ENCODE results near the gene SIX3.

SIX3 gene

GRCh38 chr2:44975571-44976450 is 34.3 kb downstream of the SIX3 start:
- Mint-ChIP-seq H3K36me3 (no peaks in the 10 kb centered on the region), H3K27ac (no peak overlapping the region), H3K4me1 (peaks cover 9% of the 10 kb centered on the region), H3K9me3 (no peaks in the 10 kb centered on the region), H3K4me3 (no peak overlapping the region)
- ATAC-seq, result no peak
- no peak for DNase-seq (ENCODE audit: low spot score in 2 of 2)

DNA sequence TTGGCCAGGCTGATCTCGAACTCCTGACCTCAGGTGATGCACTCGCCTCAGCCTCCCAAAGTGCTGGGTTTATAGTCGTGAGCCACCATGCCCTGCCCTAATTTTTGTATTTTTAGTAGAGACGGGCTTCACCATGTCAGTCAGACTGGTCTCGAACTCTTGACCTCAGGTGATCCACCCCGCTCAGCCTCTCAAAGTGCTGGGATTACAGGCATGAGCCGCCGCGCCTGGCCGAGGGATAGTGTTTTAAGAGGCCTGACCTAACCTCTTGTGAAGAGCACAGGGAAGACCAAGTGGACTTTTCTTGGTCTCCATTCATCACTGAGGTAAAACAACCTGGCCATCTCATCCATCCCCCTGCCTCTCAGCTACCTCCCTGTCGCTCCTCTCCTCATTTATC is 38.1 kb downstream of the SIX3 start:
- no peak for ATAC-seq
- no peaks in the 10 kb centered on the region for H3K36me3 Mint-ChIP-seq

DNA sequence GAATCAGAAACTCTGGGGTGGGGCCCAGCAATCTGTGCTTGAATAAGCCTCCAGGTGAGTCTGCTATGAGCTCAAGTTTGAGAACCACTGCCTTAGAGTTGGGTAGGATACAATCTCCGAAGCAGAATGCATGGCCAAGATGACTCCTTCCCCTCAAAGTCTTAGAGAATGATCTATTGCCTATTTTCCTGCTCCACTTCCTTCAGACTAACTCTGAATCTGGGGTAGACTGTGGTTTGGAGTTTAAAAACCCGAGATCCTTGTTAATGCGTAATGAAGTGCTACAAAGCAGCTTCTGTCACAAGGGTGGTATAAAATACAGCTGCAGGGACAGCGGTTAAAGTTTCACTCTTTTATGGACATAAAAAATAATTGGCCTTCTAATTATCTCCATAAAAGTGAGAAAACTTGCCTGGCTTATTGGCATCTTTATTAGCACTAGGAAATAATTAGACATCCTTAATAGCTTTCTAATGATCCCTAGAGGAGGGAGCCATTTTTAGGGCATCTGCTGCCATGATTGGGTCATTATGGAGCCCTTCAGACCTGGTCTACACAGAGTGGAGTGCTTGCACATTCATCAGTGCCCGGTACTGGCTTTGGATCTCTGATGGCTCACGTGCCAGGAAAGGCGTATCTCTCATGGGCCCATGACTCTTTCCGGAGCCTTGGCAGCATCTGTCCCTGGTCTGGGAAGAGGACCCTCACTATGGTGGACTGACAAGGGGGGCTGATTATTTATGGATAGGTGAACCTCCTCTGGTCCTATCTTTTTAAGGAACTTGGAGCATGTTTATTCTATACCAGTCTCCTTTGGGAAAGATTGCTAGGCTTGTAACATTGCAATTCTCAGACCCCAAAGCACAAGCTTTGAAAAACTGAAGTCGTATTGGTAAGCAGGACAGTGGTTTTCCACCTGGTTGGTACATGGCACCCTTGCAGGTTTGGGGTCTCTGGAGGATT is 39.5 kb downstream of the SIX3 start:
- no peaks in the 10 kb centered on the region for H3K4me1 Mint-ChIP-seq
- ATAC-seq, result no peak
- H3K36me3 Mint-ChIP-seq, result no peaks in the 10 kb centered on the region
- no peak for DNase-seq (ENCODE audit: low spot score in 2 of 2)
- no peak overlapping the region for H3K4me3 Mint-ChIP-seq
- no peak overlapping the region for H3K27ac Mint-ChIP-seq
- H3K9me3 Mint-ChIP-seq, result no peaks in the 10 kb centered on the region

More for the DNA sequence above, 38.1 kb downstream of the SIX3 start:
- H3K27ac Mint-ChIP-seq, result no peak overlapping the region
- no peak overlapping the region for H3K4me3 Mint-ChIP-seq
- H3K9me3 Mint-ChIP-seq, result no peaks in the 10 kb centered on the region
- no peaks in the 10 kb centered on the region for H3K4me1 Mint-ChIP-seq
- no peak for DNase-seq (ENCODE audit: low spot score in 2 of 2)

GRCh38 chr2:44981714-44982108 is 40.2 kb downstream of the SIX3 start:
- Mint-ChIP-seq H3K36me3 (no peaks in the 10 kb centered on the region), H3K4me3 (no peak overlapping the region), H3K9me3 (no peaks in the 10 kb centered on the region), H3K27ac (no peak overlapping the region), H3K4me1 (no peaks in the 10 kb centered on the region)
- DNase-seq (ENCODE audit: low spot score in 2 of 2), result peak; percentile 48 to 78
- ATAC-seq, result peak; percentile 69

- Mint-ChIP-seq H3K36me3 (no peaks in the 10 kb centered on the region), H3K4me1 (no peaks in the 10 kb centered on the region), H3K9me3 (no peaks in the 10 kb centered on the region), H3K4me3 (no peak overlapping the region), H3K27ac (no peak overlapping the region)
- ATAC-seq, result no peak
- no peak for DNase-seq (ENCODE audit: low spot score in 2 of 2)
Observed at GRCh38 chr2:44983836-44984604, 42.5 kb downstream of the SIX3 start.

DNA sequence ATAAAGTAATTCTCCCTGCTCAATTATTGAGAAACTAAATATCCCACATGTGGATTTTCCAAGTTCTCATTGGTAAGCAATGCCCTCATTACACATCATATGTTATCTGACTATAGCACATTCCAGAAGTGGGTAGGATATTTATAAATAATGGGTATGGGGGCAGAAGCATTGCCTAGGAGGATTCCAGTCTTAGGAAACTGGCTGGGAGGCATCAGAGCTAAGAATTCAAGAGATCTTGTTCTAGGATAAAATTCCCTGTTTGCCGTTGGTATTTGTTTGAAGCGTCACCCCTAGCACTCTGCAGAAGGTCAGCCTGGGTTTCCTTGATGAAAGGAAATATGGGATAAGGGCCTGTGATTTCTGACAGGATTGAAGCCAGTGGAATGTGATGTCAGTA is 47.7 kb downstream of the SIX3 start:
- Mint-ChIP-seq H3K4me3 (no peak overlapping the region), H3K27ac (no peak overlapping the region), H3K4me1 (no peaks in the 10 kb centered on the region), H3K36me3 (no peaks in the 10 kb centered on the region), H3K9me3 (no peaks in the 10 kb centered on the region)
- DNase-seq (ENCODE audit: low spot score in 2 of 2) (no peak), ATAC-seq (no peak)

- H3K4me1 Mint-ChIP-seq, result no peaks in the 10 kb centered on the region
- H3K9me3 Mint-ChIP-seq, result no peaks in the 10 kb centered on the region
- H3K4me3 Mint-ChIP-seq, result no peak overlapping the region
- no peak for ATAC-seq
- no peak for DNase-seq (ENCODE audit: low spot score in 2 of 2)
- peaks cover 4% of the 10 kb centered on the region for H3K36me3 Mint-ChIP-seq
- H3K27ac Mint-ChIP-seq, result no peak overlapping the region
Observed at GRCh38 chr2:44994377-44994776, 52.9 kb downstream of the SIX3 start.

Measured in stimulated activated effector memory CD8-positive, alpha-beta T cell treated with anti-CD3 and anti-CD28 coated beads, Interleukin-12 subunit alpha, Interleukin-12 subunit beta, amount 100 ng/mL, for 72 hours (primary cell).